GM21526 (cell line): ENCODE measurements around the gene TM7SF2.

ENCODE experiments used
- ATAC-seq: cut with Tn5 transposase; IDR thresholded peaks from one replicate; pipeline ENCODE4 v1.9.1; 2021; ENCODE audit warnings: moderate library complexity; ENCODE audit not compliant: unreplicated experiment, low FRiP score

TM7SF2 gene

GRCh38 chr11:65111744-65112545, at the start of gene TM7SF2:
Gene TM7SF2, plus strand, starts transcription at chr11:65111872. Its CDS starts 144 bp downstream, at chr11:65112016.
- ATAC-seq = peak; percentile 48

GRCh38 chr11:65063532-65063931, 48.1 kb upstream of the TM7SF2 start:
- no peak for ATAC-seq

GRCh38 chr11:65064847-65065240, 46.8 kb upstream of the TM7SF2 start:
- ATAC-seq = no peak

- no peak for ATAC-seq
These were observed 45.8 kb upstream of the TM7SF2 start for GRCh38 chr11:65065851-65066250.

GRCh38 chr11:65066315-65066714, 45.4 kb upstream of the TM7SF2 start:
- no peak for ATAC-seq

- no peak for ATAC-seq
These were observed 44.8 kb upstream of the TM7SF2 start for GRCh38 chr11:65066805-65067291.

GRCh38 chr11:65067446-65067845, 44.2 kb upstream of the TM7SF2 start:
- no peak for ATAC-seq

GRCh38 chr11:65069217-65069616, 42.5 kb upstream of the TM7SF2 start:
- no peak for ATAC-seq

GRCh38 chr11:65071907-65072630, 39.6 kb upstream of the TM7SF2 start:
- no peak for ATAC-seq

GRCh38 chr11:65072631-65072966, 39.1 kb upstream of the TM7SF2 start:
- no peak for ATAC-seq

GRCh38 chr11:65077451-65077850, 34.2 kb upstream of the TM7SF2 start:
- no peak for ATAC-seq

- no peak for ATAC-seq
These were observed 33.5 kb upstream of the TM7SF2 start for GRCh38 chr11:65078151-65078550.

- no peak for ATAC-seq
These were observed 32.8 kb upstream of the TM7SF2 start for GRCh38 chr11:65078786-65079342.

GRCh38 chr11:65083134-65083833, 28.4 kb upstream of the TM7SF2 start:
- ATAC-seq = peak; percentile 16

GRCh38 chr11:65083834-65084597, 27.7 kb upstream of the TM7SF2 start, which contains the start of the genes CDCA5 and ZFPL1:
Gene CDCA5, minus strand, starts transcription at chr11:65084040. Its CDS starts 62 bp downstream, at chr11:65083978.
Gene ZFPL1, plus strand, starts transcription at chr11:65084222. Its CDS starts 477 bp downstream, at chr11:65084699.
- ATAC-seq = peak; percentile 68

- peak; percentile 7 for ATAC-seq
These were observed 26.9 kb upstream of the TM7SF2 start for GRCh38 chr11:65084598-65085375.

- no peak for ATAC-seq
These were observed 26.2 kb upstream of the TM7SF2 start for GRCh38 chr11:65085446-65085845.

- ATAC-seq = no peak
These were observed 24.9 kb upstream of the TM7SF2 start for GRCh38 chr11:65086809-65087208.

GRCh38 chr11:65087216-65087615, 24.5 kb upstream of the TM7SF2 start:
- no peak for ATAC-seq
